HUES6 (cell line): Measurements from ENCODE around the gene RASSF3.
"Not testable (repeated sequence)": the region's sequence is repeated elsewhere in the genome, so short reads cannot be mapped to it uniquely, and the experiment has no call there.

Source experiments
- H3K27ac ChIP-seq: 2 replicates; pipeline ENCODE4 v1.7.0; 2013; ENCODE audit warnings: low read depth, mild to moderate bottlenecking, low read length, inconsistent platforms
- H3K27me3 ChIP-seq: 2 replicates; pipeline ENCODE4 v1.6.1; 2013; ENCODE audit warnings: low read length; ENCODE audit not compliant: control insufficient read depth, insufficient read depth
- H3K36me3 ChIP-seq: 2 replicates; pipeline ENCODE4 v1.6.1; 2013; ENCODE audit warnings: low read length; ENCODE audit not compliant: control insufficient read depth, insufficient read depth
- H3K4me1 ChIP-seq: 2 replicates; pipeline ENCODE4 v1.6.1; 2013; ENCODE audit warnings: low read length; ENCODE audit not compliant: control insufficient read depth, insufficient read depth
- H3K4me3 ChIP-seq: 2 replicates; pipeline ENCODE4 v1.5.1; 2013; ENCODE audit warnings: low read depth, low read length
- H3K9ac ChIP-seq: one replicate; pipeline ENCODE4 v1.6.1; 2013; ENCODE audit warnings: mild to moderate bottlenecking, low read length
- H3K9me3 ChIP-seq: 2 replicates; pipeline ENCODE4 v1.6.1; 2013; ENCODE audit warnings: low read depth, low read length; ENCODE audit not compliant: control insufficient read depth, insufficient read depth

RASSF3 gene

GRCh38 chr12:64598831-64599230 lies 11.5 kb upstream of the RASSF3 start:
- Histone ChIP-seq H3K9me3 (no peaks in the 10 kb centered on the region), H3K4me3 (no peak overlapping the region), H3K4me1 (peaks cover 9% of the 10 kb centered on the region), H3K27me3 (no peaks in the 10 kb centered on the region), H3K9ac (no peak overlapping the region), H3K36me3 (no peaks in the 10 kb centered on the region), H3K27ac (no peak overlapping the region)

DNA sequence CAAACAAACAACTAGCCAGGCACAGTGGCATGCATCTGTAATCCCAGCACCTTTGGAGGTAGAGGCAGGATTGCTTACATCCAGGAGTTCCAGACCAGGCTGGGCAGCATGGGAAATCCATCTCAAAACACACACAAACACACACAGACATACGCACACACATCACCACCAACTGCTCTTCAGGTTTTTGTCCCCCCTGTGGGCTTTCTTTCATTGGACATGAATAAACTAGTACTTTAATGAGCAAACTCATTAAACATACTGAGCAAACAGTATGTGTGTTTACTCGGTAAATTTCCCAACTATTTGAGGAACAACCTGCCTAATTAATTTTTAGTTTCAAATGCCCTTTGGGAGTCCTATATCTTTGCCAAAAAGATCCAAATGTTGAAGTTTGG lies 10.1 kb upstream of the RASSF3 start:
- Histone ChIP-seq H3K36me3 (no peaks in the 10 kb centered on the region), H3K9me3 (no peaks in the 10 kb centered on the region), H3K27ac (no peak overlapping the region), H3K27me3 (no peaks in the 10 kb centered on the region), H3K4me1 (peaks cover 9% of the 10 kb centered on the region), H3K9ac (no peak overlapping the region), H3K4me3 (no peak overlapping the region)

- no peak overlapping the region for H3K27ac ChIP-seq
- H3K9ac ChIP-seq, result no peak overlapping the region
Measured at GRCh38 chr12:64603183-64603841, 7.0 kb upstream of the RASSF3 start.

GRCh38 chr12:64608901-64609535 lies 1.3 kb upstream of the RASSF3 start:
- no peaks in the 10 kb centered on the region for H3K9me3 ChIP-seq
- H3K4me3 ChIP-seq, result peak overlapping the region; percentile 93
- H3K27me3 ChIP-seq, result no peaks in the 10 kb centered on the region
- H3K9ac ChIP-seq, result peak overlapping the region; percentile 76
- 0 out of 2 replicates have a peak, but pooled peaks cover 5% of the 10 kb centered on the region for H3K4me1 ChIP-seq
- H3K36me3 ChIP-seq, result no peaks in the 10 kb centered on the region
- H3K27ac ChIP-seq, result peak overlapping the region; percentile 93; the same call in 1 of the 2 replicates

More at GRCh38 chr12:64603183-64603841, 7.0 kb upstream of the RASSF3 start:
- Histone ChIP-seq H3K4me1 (peaks cover 7% of the 10 kb centered on the region), H3K9me3 (no peaks in the 10 kb centered on the region), H3K27me3 (no peaks in the 10 kb centered on the region), H3K36me3 (no peaks in the 10 kb centered on the region), H3K4me3 (no peak overlapping the region)

- Histone ChIP-seq H3K36me3 (no peaks in the 10 kb centered on the region), H3K4me1 (0 out of 2 replicates have a peak, but pooled peaks cover 5% of the 10 kb centered on the region), H3K27me3 (no peaks in the 10 kb centered on the region), H3K4me3 (peak overlapping the region; percentile 93), H3K27ac (peak overlapping the region; percentile 93; the same call in 1 of the 2 replicates), H3K9me3 (no peaks in the 10 kb centered on the region), H3K9ac (peak overlapping the region; percentile 76)
Measured at GRCh38 chr12:64609536-64610078, 688 bp upstream of the RASSF3 start.

- Histone ChIP-seq H3K36me3 (no peaks in the 10 kb centered on the region), H3K4me1 (peaks cover 5% of the 10 kb centered on the region; the same call in 1 of the 2 replicates), H3K27me3 (no peaks in the 10 kb centered on the region), H3K4me3 (peak overlapping the region; percentile 93), H3K27ac (peak overlapping the region; percentile 87), H3K9ac (peak overlapping the region; percentile 87), H3K9me3 (no peaks in the 10 kb centered on the region)
Measured at GRCh38 chr12:64610660-64611340, 505 bp downstream of the RASSF3 start.

GRCh38 chr12:64611341-64612284 lies 1.3 kb downstream of the RASSF3 start:
- Histone ChIP-seq H3K27ac (peak overlapping the region; percentile 87), H3K4me1 (peaks cover 10% of the 10 kb centered on the region; the same call in 1 of the 2 replicates)

DNA sequence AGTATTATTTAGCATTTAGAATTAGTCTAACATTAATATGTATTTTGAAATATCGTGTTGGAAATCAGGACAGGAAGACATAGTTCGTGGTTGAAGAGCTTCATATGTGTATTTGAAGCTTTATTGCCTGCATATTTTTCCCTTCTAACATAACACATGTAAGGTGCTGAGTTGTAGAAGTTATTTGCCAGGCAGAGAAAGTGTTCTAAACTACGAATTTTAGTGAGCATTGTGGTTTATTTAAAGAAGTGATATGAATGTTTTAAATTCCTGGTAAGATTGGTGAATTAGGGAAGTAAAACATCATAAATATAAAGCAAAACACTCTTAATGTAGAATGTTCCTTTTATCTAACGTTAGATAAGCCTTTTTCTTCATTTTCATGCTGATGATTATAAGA lies 2.5 kb downstream of the RASSF3 start:
- Histone ChIP-seq H3K9me3 (no peaks in the 10 kb centered on the region), H3K4me3 (peak overlapping the region; percentile 93; the same call in 1 of the 2 replicates)

More at GRCh38 chr12:64611341-64612284, 1.3 kb downstream of the RASSF3 start:
- Histone ChIP-seq H3K9me3 (no peaks in the 10 kb centered on the region), H3K4me3 (peak overlapping the region; percentile 93), H3K36me3 (no peaks in the 10 kb centered on the region), H3K27me3 (no peaks in the 10 kb centered on the region), H3K9ac (peak overlapping the region; percentile 87)

DNA sequence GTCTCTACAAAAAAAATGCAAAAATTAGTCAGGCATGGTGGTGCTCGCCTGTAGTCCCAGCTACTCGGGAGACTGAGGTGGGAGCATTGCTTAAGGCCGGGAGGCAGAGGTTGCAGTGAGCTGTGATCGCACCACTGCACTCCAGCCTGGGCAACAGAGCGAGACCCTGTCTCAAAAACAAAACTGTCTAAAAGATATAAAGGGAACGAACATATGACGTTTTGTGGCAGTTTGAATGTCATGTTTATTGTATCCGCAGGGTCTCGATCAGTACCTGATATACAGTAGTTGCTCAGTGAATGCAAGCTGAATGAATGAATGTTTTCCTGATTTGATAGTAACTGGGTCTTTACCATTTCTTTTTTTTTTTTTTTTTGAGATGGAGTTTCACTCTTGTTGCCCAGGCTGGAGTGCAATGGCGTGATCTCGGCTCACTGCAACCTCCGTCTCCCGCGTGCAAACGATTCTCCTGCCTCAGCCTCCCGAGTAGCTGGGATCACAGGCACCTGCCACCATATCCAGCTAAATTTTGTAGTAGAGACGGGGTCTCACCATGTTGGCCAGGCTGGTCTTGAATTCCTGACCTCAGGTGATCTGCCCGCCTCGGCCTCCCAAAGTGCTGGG lies 3.6 kb downstream of the RASSF3 start:
- H3K9ac ChIP-seq, H3K4me3 ChIP-seq, H3K36me3 ChIP-seq, H3K27me3 ChIP-seq, H3K9me3 ChIP-seq, H3K27ac ChIP-seq: not testable (repeated sequence)
- peaks cover 10% of the 10 kb centered on the region; the same call in 1 of the 2 replicates for H3K4me1 ChIP-seq

More for the DNA sequence above, 2.5 kb downstream of the RASSF3 start:
- Histone ChIP-seq H3K36me3 (no peaks in the 10 kb centered on the region), H3K27ac (no peak overlapping the region), H3K9ac (no peak overlapping the region), H3K4me1 (peaks cover 10% of the 10 kb centered on the region; the same call in 1 of the 2 replicates), H3K27me3 (no peaks in the 10 kb centered on the region)

DNA sequence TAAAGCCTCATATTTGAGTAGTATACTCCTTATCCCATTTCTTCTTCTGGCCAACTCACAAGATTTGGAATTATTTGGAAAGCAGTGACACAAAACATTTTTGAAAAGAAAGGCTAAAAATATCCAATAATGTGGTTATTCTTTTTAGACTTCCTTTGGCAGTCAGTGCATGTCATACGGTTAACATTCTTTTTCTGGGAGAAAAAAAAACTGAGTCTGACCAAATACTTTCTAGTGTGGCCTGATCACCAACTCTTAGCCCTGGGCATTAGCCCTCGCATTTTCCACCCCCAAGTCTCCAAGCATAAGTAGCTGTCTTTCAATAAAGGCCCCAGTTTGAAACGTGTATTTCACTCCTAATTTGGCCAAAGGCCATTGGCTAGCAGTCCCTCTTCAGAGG lies 5.9 kb downstream of the RASSF3 start:
- H3K9ac ChIP-seq, result no peak overlapping the region
- H3K27me3 ChIP-seq, result no peaks in the 10 kb centered on the region
- H3K4me1 ChIP-seq, result peaks cover 10% of the 10 kb centered on the region; the same call in 1 of the 2 replicates
- H3K27ac ChIP-seq, result no peak overlapping the region
- H3K4me3 ChIP-seq, result no peak overlapping the region
- no peaks in the 10 kb centered on the region for H3K9me3 ChIP-seq
- no peaks in the 10 kb centered on the region for H3K36me3 ChIP-seq
